ENCODE data around the gene ADM. TPM values are rescaled to one million over a fixed set of nuclear protein-coding genes. Genes with fewer than 3 reads are reported as not detected.
A peak's percentile ranks its signal among the peaks of the same experiment; 100 is the strongest.

ADM gene
- polyA plus RNA-seq, 2 of the 4 experiments (the other 2 are of a cell fraction) = 66.3 to 72.1 TPM

- H3K27ac ChIP-seq = peak overlapping the region; percentile 15 to 60; a peak in 4 of 6 replicates
- FAIRE-seq (no peak), ATAC-seq (peak; percentile 85 to 89), DNase-seq (ENCODE audit: low read depth in 1 of 2, low spot score in 1 of 2) (peak in 1 of 2 experiments; percentile 87)
- ChIA-PET POLR2A (interaction anchor here (0.5 to 1.0 kb wide), 4 partner anchors 10 to 1337 kb away, joined by 3 to 9 read pairs (median 5); partner anchors contain the start of gene ADM), CTCF (interaction anchor here (0.7 to 2.8 kb wide), 6 partner anchors 8 to 556 kb away, joined by 3 to 15 read pairs (median 8); partner anchors contain the start of gene ADM)
- no peaks in the 10 kb centered on the region for H3K9me3 ChIP-seq
- H3K4me1 ChIP-seq = peaks cover 20% of the 10 kb centered on the region
- TF ChIP-seq RFX5 (IDR thresholded peaks at IDR 0.05) = peak; percentile 98
- no peak for TF ChIP-seq JUNB (IDR thresholded peaks at IDR 0.05)
- H3K4me3 ChIP-seq = no peak overlapping the region
- WGBS (ENCODE audit: missing lambda C conversion rate) = 53% methylated on average over 8 of the region's 8 CpGs
- H3K4me2 ChIP-seq = peak overlapping the region; percentile 45
Measured at GRCh38 chr11:10314199-10315072, 9.6 kb downstream of the ADM start.

GRCh38 chr11:10315083-10315482 is 10.2 kb downstream of the ADM start:
- TF ChIP-seq ZSCAN20 (CRISPR knock-in tag; IDR thresholded peaks at IDR 0.05) = no peak
- peak; percentile 51; the same call in 1 of the 2 replicates for TF ChIP-seq CHD4 (IDR thresholded peaks at IDR 0.05; ENCODE audit: borderline replicate concordance)
- no peak for TF ChIP-seq HEYL (CRISPR knock-in tag; IDR thresholded peaks at IDR 0.05)
- TF ChIP-seq MAZ (IDR thresholded peaks at IDR 0.05; ENCODE audit: borderline replicate concordance, low read depth, low read length) = no peak
- TF ChIP-seq NFE2L2 (conservative IDR thresholded peaks at IDR 0.05; ENCODE audit: low read length) = no peak
- no peak for TF ChIP-seq KDM1A (IDR thresholded peaks at IDR 0.05; ENCODE audit: low read depth)
- Histone ChIP-seq H3K4me3 (no peak overlapping the region), H3K4me1 (peaks cover 13% of the 10 kb centered on the region), H3K27ac (no peak overlapping the region), H3K4me2 (peak overlapping the region; percentile 45), H3K9me3 (no peaks in the 10 kb centered on the region)
- POLR2A ChIA-PET = interaction anchor here (0.5 to 1.0 kb wide), 3 partner anchors 10 to 1338 kb away, joined by 3 to 9 read pairs (median 6); partner anchors contain the start of gene ADM
- CTCF ChIA-PET = interaction anchor here (1.0 to 2.8 kb wide), 5 partner anchors 10 to 556 kb away, joined by 3 to 15 read pairs (median 11); partner anchors contain the start of gene ADM
- WGBS (ENCODE audit: missing lambda C conversion rate) = 76% methylated on average over 6 of the region's 6 CpGs
- no peak for DNase-seq (ENCODE audit: low read depth in 1 of 2, low spot score in 1 of 2)
- ATAC-seq = no peak
- no peak for FAIRE-seq

- Histone ChIP-seq H3K27ac (peak overlapping the region in 1 of 2 experiments; percentile 53; a peak in 3 of 6 replicates), H3K4me2 (no peak overlapping the region), H3K9me3 (no peaks in the 10 kb centered on the region), H3K4me3 (no peak overlapping the region), H3K4me1 (peaks cover 14% of the 10 kb centered on the region)
- ATAC-seq (no peak; a peak in 1 of 6 replicates), FAIRE-seq (no peak), DNase-seq (ENCODE audit: low read depth in 1 of 2, low spot score in 1 of 2) (no peak)
- no peak for TF ChIP-seq MAFK (IDR thresholded peaks at IDR 0.05; ENCODE audit: partially characterized antibody)
- CTCF ChIA-PET = interaction anchor here (0.6 to 3.0 kb wide), 6 partner anchors 9 to 558 kb away, joined by 3 to 14 read pairs (median 4); partner anchors contain the start of gene ADM
- POLR2A ChIA-PET = no interaction called here
- WGBS (ENCODE audit: missing lambda C conversion rate) = 93% methylated on average over 4 of the region's 4 CpGs
Measured at GRCh38 chr11:10317151-10317755, 12.4 kb downstream of the ADM start.

- Histone ChIP-seq H3K4me3 (no peak overlapping the region), H3K27ac (peak overlapping the region in 1 of 2 experiments; percentile 53; a peak in 3 of 6 replicates), H3K9me3 (no peaks in the 10 kb centered on the region), H3K4me1 (peaks cover 21% of the 10 kb centered on the region), H3K4me2 (no peak overlapping the region)
- 86% methylated on average over 5 of the region's 5 CpGs for WGBS (ENCODE audit: missing lambda C conversion rate)
- CTCF ChIA-PET = interaction anchor here (0.6 to 3.0 kb wide), 5 partner anchors 10 to 559 kb away, joined by 3 to 14 read pairs (median 6); partner anchors contain the start of gene ADM
- no peak for TF ChIP-seq ESRRA (IDR thresholded peaks at IDR 0.05; ENCODE audit: borderline replicate concordance, low read length)
- no peak for DNase-seq (ENCODE audit: low read depth in 1 of 2, low spot score in 1 of 2)
- POLR2A ChIA-PET = no interaction called here
- ATAC-seq = no peak
- FAIRE-seq = no peak
Measured at GRCh38 chr11:10317776-10318526, 13.1 kb downstream of the ADM start.

GRCh38 chr11:10318527-10318802 is 13.6 kb downstream of the ADM start:
- CTCF ChIA-PET = interaction anchor here (1.5 to 3.0 kb wide), 2 partner anchors 11 to 13 kb away, joined by 6 to 14 read pairs; partner anchors contain the start of gene ADM
- peak overlapping the region in 1 of 2 experiments; percentile 46; a peak in 3 of 6 replicates for H3K27ac ChIP-seq
- peaks cover 26% of the 10 kb centered on the region for H3K4me1 ChIP-seq
- 73% methylated on average over 3 of the region's 3 CpGs for WGBS (ENCODE audit: missing lambda C conversion rate)
- POLR2A ChIA-PET = no interaction called here
- FAIRE-seq (no peak), ATAC-seq (no peak), DNase-seq (ENCODE audit: low read depth in 1 of 2, low spot score in 1 of 2) (no peak)
- no peak overlapping the region for H3K4me3 ChIP-seq
- TF ChIP-seq MAFK (IDR thresholded peaks at IDR 0.05; ENCODE audit: partially characterized antibody) = no peak
- no peak for TF ChIP-seq SREBF2 (IDR thresholded peaks at IDR 0.05)
- TF ChIP-seq FOXS1 (CRISPR knock-in tag; IDR thresholded peaks at IDR 0.05) = no peak
- TF ChIP-seq HES2 (IDR thresholded peaks at IDR 0.05) = no peak
- TF ChIP-seq PHF8 (IDR thresholded peaks at IDR 0.05; ENCODE audit: borderline replicate concordance, low read depth) = no peak
- TF ChIP-seq MYC (IDR thresholded peaks at IDR 0.05; ENCODE audit: borderline replicate concordance, low read length) = no peak
- no peak for TF ChIP-seq BCL3 (IDR thresholded peaks at IDR 0.05)
- no peak for TF ChIP-seq ESRRA (IDR thresholded peaks at IDR 0.05; ENCODE audit: borderline replicate concordance, low read length)
- TF ChIP-seq CBX8 (IDR thresholded peaks at IDR 0.05) = no peak
- H3K4me2 ChIP-seq = no peak overlapping the region
- no peaks in the 10 kb centered on the region for H3K9me3 ChIP-seq

Measured in A549 (cell line).